Right atrium auricular region (tissue), 2 donors: ENCODE measurements around the gene CEP112. TPM values are rescaled to one million over a fixed set of nuclear protein-coding genes. Genes with fewer than 3 reads are reported as not detected.

ENCODE experiments used
- DNase-seq: peaks from one replicate; pipeline ENCODE4 v3.0.0-alpha.2; 2019; ENCODE audit warnings: low spot score
- H3K27ac ChIP-seq, 2 donors: fragments of 200-600 bp; sonication (generic); 1 replicate in 1 of 2; 2 replicates in 1 of 2; pipeline ENCODE4 v1.5.1; 2016 to 2019
- H3K27me3 ChIP-seq, 2 donors: fragments of 200-600 bp; sonication (generic); one replicate each; pipeline versions ENCODE4 v1.5.1 to v1.6.0; 2017 to 2019
- H3K36me3 ChIP-seq: fragments of 200-600 bp; sonication (generic); one replicate; pipeline ENCODE4 v1.5.1; 2016
- H3K4me1 ChIP-seq, 2 donors: fragments of 200-600 bp; sonication (generic); one replicate each; pipeline versions ENCODE4 v1.5.1 to v1.6.0; 2017 to 2019
- H3K4me3 ChIP-seq, 2 donors: fragments of 200-600 bp; sonication (generic); 1 replicate in 1 of 2; 2 replicates in 1 of 2; pipeline ENCODE4 v1.5.1; 2017 to 2019; ENCODE audit warnings: mild to moderate bottlenecking in 1 of 2, moderate library complexity in 1 of 2
- H3K9me3 ChIP-seq, 2 donors: fragments of 200-600 bp; sonication (generic); one replicate each; pipeline ENCODE4 v1.5.1; 2019
- total RNA-seq, 2 donors: library from RNA; depleted of rRNA; stranded (reverse); fragments of >200 nt; gene quantifications; one replicate each; pipeline ENCODE4 v1.1.0, GENCODE V29; 2016
- TF ChIP-seq, protein P1 (sequence below), 2 donors: fragments of 200-600 bp; sonication (generic); IDR thresholded peaks; one replicate each; pipeline ENCODE4 v1.5.1; 2019; ENCODE audit warnings: antibody characterized with exemption in 2 of 2

CEP112 gene
- total RNA-seq, 2 donors from 2014 or later: 8.1 to 11.2 TPM

DNA sequence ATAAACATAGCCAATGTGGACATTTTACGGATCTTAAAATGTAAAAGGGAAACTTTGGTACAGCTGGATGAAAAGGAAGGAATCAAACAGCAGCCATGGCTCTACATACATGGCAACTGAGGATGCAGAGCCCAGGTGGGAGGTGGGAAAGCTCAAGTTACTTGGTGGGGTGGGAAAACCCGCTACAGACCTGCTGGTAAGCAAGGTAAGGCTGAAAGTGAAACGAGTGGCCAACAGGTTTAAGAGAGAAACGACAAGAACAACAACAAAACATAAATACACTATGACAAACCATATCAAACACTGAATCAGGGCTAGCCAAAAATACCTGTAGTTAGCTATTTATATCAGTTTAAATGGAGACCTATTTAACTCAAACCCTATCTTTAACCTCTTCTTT lies 185.3 kb downstream of the CEP112 start:
- Histone ChIP-seq H3K4me1 (no peaks in the 10 kb centered on the region), H3K36me3 (no peaks in the 10 kb centered on the region), H3K27ac (no peak overlapping the region), H3K27me3 (no peaks in the 10 kb centered on the region), H3K9me3 (no peaks in the 10 kb centered on the region), H3K4me3 (no peak overlapping the region)
- TF ChIP-seq, protein P1, sequence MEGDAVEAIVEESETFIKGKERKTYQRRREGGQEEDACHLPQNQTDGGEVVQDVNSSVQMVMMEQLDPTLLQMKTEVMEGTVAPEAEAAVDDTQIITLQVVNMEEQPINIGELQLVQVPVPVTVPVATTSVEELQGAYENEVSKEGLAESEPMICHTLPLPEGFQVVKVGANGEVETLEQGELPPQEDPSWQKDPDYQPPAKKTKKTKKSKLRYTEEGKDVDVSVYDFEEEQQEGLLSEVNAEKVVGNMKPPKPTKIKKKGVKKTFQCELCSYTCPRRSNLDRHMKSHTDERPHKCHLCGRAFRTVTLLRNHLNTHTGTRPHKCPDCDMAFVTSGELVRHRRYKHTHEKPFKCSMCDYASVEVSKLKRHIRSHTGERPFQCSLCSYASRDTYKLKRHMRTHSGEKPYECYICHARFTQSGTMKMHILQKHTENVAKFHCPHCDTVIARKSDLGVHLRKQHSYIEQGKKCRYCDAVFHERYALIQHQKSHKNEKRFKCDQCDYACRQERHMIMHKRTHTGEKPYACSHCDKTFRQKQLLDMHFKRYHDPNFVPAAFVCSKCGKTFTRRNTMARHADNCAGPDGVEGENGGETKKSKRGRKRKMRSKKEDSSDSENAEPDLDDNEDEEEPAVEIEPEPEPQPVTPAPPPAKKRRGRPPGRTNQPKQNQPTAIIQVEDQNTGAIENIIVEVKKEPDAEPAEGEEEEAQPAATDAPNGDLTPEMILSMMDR (IDR thresholded peaks at IDR 0.05): no peak
- no peak for DNase-seq

DNA sequence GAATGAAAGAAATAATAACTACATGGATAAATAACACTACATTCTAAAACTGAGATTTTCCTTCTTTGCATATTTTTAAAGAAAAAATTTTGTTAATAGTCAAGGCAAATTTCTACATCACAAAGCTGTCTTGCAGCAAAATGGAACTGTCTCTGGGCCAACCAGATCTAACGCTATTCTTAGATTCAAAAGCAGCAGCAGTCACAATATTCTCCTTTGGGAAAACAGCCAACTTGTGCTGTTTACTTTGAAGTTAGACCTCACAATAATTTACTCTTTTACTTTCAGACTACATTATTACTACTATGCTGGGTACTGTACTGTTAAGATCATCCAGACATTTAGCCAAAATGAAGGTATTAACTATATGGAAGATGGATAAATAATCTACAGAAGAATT lies 189.1 kb downstream of the CEP112 start:
- H3K36me3 ChIP-seq: no peaks in the 10 kb centered on the region
- DNase-seq: no peak
- TF ChIP-seq, protein P1 (IDR thresholded peaks at IDR 0.05): no peak

DNA sequence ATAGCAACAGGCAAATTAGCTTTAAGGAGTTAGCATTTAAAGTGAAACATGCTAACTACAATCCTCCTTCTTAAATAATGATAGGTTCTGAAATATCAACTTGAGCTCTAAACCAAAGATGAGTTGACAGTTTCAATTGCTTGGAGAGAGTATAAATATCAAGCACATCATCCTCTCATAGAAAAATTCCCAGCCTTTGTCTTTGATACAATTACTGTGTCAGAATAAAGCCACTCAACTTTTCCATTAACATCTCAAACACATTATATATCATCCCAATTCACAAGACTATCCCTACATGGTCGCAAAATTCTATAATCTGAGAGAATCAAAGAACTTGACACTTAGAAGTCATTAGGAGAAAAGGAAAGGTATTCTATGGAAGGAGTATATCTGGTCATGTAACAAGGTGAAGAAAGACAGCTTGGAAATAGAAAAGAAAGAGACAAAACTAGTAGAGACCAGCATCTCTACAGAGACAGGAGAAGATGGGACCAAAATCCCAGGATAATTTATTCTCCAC lies 189.8 kb downstream of the CEP112 start:
- Histone ChIP-seq H3K27me3 (no peaks in the 10 kb centered on the region), H3K4me3 (no peak overlapping the region), H3K36me3 (no peaks in the 10 kb centered on the region), H3K27ac (no peak overlapping the region), H3K4me1 (no peaks in the 10 kb centered on the region), H3K9me3 (no peaks in the 10 kb centered on the region)
- TF ChIP-seq, protein P1 (IDR thresholded peaks at IDR 0.05): no peak
- DNase-seq: no peak

More for the DNA sequence above, 189.1 kb downstream of the CEP112 start:
- Histone ChIP-seq H3K27me3 (no peaks in the 10 kb centered on the region), H3K4me1 (no peaks in the 10 kb centered on the region), H3K27ac (no peak overlapping the region), H3K9me3 (no peaks in the 10 kb centered on the region), H3K4me3 (no peak overlapping the region)

DNA sequence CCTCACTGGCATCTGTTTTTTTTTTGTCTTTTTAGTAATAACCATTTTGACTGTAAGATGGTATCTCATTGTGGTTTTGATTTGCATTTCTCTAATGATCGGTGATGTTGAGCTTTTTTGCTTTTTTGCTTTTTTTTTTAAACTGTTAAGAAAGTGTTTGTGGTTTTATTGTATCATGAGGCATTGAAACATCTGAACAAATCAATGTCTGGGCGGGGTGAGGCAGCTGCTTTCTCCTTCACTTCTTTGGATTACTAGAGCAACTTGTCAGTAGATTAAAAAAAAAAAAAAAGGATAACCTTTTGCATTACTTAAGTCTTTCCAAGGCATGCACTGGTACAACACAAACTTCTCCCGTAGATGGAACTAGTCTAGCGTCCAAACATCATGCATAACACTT lies 191.7 kb downstream of the CEP112 start:
- no peaks in the 10 kb centered on the region for H3K36me3 ChIP-seq

DNA sequence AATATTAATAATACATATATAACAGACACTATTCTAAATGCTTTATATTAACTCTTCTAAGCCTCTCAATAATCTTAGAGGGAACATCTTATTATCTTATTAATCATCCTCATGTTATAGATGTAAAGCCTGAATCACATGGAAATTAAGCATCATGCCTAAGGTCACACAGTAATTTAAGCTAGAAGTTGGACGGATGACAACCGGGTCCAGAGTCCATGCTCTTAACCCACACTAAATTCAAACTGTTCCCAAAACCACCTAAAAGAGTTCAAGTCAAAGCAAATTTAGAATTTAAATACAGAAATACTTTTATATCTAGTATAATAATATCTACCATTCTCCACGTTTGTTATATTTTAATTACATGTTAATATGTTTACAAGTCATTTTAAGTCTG lies 193.3 kb downstream of the CEP112 start:
- no peaks in the 10 kb centered on the region for H3K36me3 ChIP-seq
- no peaks in the 10 kb centered on the region for H3K9me3 ChIP-seq
- DNase-seq: no peak
- no peak overlapping the region for H3K27ac ChIP-seq
- H3K4me1 ChIP-seq: no peaks in the 10 kb centered on the region
- TF ChIP-seq, protein P1 (IDR thresholded peaks at IDR 0.05): no peak
- no peak overlapping the region for H3K4me3 ChIP-seq
- H3K27me3 ChIP-seq: no peaks in the 10 kb centered on the region

More for the DNA sequence above, 191.7 kb downstream of the CEP112 start:
- H3K4me1 ChIP-seq: no peaks in the 10 kb centered on the region
- no peaks in the 10 kb centered on the region for H3K27me3 ChIP-seq
- no peak overlapping the region for H3K4me3 ChIP-seq
- no peaks in the 10 kb centered on the region for H3K9me3 ChIP-seq
- TF ChIP-seq, protein P1 (IDR thresholded peaks at IDR 0.05): no peak
- no peak for DNase-seq
- no peak overlapping the region for H3K27ac ChIP-seq

DNA sequence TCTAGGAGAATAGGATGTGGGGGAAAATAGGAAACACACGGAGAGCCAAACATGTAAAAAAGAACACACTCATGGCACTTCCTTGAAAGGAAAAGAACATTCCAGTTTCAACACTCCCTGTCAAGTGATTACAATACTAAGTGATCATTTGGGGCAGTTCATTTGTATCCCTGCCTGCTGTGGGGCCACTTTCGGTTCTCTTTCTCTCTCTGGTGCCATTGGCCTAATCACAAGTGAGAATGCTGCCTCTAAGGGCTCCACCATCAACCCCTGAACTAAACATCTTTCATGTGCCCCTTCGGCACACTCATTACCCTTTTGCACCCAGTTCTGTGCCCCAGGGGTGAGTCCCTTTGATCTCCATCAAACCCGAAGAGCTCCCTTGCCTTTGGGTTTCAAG lies 197.3 kb downstream of the CEP112 start:
- Histone ChIP-seq H3K27me3 (no peaks in the 10 kb centered on the region), H3K4me3 (no peak overlapping the region), H3K36me3 (no peaks in the 10 kb centered on the region), H3K9me3 (peaks cover 0 to under 1% of the 10 kb centered on the region in 2 donors), H3K27ac (no peak overlapping the region), H3K4me1 (no peaks in the 10 kb centered on the region)
- TF ChIP-seq, protein P1 (IDR thresholded peaks at IDR 0.05): no peak
- no peak for DNase-seq
